HG03060 (cell line): ENCODE data around the gene SLC4A1AP.

Source experiments
- ATAC-seq: cut with Tn5 transposase; IDR thresholded peaks from one replicate; pipeline ENCODE4 v1.9.1; 2021; ENCODE audit warnings: low read depth, moderate number of reproducible peaks; ENCODE audit not compliant: unreplicated experiment

SLC4A1AP gene

DNA sequence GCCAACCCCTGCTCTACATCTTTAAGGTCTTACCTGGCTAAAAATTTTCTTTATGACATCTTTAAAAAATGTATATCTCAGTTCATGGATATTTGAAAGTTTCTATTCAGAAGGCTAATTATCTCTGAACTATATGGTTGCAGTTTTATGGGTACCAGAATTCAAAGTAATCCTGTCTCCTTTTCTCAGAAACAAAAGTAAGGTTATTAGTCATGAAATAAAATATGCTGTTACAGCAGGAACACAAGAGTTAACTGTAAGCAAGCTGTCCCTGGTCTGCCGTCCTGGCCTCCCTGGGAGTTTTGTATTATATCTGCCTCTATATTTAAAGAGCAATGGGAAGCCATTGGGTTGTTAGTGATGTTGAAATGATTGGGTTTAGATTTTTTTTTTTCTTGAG lies 34.0 kb downstream of the SLC4A1AP start:
- ATAC-seq = no peak

DNA sequence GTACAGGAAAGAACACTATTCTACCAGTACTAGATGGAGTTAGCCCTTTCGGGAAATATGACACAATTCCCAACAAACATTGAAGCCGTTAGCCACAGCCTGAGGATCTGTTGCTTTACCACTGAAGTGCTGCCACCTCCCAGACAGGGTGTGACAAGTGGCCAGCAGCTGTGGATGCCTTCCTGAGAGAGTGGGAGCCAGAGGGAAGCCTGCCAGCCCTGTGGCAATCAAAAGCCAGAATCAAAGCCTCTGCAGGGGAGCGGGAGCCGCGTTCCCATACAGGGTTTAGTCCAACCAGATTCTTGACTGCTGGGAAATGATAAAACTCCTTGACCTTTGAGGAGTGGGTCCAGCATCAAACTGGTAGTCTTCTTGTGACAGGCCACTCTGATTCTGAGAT lies 38.0 kb downstream of the SLC4A1AP start:
- ATAC-seq = no peak

DNA sequence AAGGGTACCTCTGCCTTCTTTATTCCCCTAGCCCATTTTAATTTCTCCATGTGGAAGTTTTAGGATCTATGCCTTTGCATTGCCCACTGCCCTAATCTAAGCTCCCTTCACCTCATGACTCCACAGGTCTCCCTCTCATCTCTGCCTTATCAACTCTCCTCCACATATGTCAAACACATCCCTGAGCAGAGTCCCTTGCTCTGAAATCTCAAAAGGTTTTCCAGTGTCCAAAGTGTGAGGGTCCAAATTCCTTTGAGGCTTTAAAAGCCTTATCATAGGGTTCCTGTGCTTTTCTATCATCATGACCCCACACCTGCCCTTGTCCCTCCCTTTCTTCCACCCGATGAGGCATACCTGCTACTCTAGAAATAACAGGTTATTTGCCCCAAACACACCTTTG lies 38.6 kb downstream of the SLC4A1AP start:
- no peak for ATAC-seq

DNA sequence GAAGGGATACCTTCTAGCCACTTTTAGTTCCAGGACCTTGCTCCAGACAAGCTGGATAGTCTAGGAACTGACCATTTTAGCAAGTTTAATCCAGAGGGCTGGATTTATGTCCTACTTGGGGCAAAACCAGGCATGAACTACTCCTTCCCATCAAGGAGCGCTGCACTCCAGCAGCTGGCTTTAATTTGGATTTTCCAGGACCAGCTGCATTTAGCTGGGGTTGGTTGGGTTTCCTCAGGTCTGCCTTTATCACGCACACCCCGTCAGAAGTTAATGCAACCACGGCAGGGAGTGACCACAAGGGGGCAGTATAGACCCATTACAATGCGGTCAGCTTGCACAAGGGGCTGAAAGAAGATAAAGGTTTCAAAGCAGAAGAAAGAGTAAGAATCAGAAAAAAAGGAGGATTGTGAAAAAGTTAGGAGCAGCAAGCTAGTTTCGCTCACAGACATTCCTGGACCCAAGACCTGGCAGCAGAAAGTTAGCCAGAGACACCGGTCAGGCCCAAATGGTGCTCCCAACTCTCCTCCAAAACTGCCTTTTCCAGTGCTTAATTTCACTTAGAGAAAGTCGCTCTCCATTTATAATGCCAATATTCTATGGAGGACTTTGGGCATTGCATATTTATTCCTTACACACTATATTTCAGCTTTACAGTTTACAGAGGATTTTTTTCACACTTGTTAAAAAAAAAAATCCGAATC lies 40.1 kb downstream of the SLC4A1AP start:
- no peak for ATAC-seq

DNA sequence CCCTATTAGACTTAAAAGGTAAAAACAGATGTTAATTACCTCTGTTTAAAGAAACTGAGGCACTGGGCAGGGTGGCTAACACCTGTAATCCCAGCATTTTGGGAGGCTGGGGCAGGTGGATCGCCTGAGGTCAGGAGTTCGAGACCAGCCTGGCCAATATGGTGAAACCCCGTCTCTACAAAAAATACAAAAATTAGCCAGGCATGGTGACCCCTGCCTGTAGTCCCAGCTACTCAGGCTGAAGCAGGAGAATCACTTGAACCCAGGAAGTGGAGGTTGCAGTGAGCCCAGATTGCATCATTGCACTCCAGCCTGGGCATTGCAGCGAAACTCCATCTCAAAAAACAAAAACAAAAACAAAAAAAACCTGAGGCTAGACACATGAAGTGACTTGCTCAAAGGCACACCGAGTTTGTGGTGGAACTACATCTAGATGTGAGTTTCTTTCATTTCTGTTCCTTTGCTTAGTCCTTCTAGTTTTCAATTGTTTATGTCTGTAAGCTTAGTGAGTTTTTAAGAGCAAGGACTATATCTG lies 40.7 kb downstream of the SLC4A1AP start:
- ATAC-seq = no peak

DNA sequence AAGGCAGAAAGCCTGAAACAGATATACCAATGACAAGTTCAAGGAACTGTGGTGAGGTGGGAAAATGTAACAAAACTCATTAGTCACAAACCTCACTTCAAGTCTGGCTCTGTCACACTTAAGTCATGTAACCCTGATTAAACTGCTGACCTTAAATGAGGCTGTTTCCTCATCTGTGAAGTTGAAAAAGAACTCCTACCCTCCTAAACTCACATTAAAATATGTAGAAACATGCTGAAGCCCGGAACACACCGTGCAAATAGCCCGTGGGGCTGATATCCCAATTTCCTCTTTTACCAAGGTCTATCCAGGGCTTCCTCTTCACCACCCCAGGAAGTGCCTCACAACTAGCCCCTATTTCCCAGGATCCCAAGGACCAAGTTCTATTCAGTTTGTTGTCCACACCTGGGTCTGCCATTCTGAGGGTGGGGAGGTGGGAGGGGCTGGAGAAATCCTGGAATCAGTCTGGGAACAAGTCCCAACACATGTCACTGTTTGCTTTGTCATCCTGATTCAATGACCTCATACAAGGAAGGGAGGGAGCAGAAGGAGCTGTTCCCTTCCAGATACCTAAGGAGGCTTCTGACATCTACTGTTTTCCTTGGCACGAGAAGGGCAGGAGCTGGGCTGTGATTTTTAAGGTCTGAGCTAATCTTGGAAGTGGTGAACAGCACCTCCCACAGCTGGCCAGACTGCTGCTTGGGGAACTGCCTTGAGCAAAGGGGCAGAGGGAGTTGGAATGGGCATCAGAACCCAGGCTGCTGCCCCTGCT lies 42.3 kb downstream of the SLC4A1AP start:
- no peak for ATAC-seq

DNA sequence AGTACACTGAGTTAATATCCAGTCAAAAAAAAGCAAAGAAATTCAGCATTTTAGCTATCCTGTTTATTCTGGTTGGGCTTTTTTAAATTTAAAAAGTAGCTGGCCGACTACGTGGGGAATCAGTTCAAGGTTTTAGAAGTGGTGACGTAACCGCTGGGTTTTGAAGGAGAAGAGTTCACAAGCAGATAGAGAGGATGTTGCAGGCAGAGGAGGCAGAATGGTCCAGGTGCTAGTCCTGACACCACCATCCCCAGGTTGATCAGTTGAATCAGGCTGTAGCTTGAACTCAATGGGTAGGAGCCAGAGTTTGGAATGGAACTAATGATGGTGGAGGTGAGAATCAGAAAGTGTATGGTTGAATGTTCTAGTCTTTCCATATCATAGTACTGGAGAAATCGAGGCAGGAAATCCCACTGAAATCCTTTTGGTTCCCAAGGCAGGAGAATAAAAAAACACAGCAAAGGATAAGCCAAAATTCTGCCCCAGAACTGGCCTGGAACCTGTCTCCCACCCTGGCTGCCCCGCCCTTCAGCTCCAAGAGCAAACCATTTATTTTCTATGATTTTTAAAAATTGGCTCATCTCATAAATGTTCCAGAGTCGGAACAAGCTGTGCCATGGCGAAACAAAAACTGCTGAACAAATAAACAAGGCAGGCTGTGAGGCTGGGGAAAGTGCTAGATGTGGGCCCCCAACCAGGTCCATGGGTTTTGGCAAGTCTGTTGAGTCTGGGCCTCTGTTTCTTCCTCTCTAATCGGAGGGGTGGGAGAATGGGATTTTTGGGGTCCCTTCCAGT lies 44.0 kb downstream of the SLC4A1AP start:
- no peak for ATAC-seq

DNA sequence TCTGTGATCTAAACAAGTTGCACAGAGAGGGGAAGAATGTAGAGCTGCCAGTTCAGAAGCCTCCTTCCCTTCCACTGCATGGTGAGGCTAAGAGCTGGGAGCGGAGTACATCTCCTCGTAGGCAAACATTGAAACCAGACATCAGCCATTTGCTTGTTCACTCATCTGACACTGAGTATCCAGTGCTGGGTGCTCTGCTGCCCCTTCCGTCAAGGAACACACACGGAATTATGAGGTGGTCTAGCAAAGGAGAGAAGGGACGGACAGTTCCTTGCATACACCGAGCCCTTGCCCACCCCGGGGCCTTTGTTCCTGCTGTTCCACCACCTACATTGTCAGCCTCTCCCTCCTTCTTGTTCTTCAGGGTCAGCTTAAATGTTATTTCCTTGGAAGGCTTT lies 44.6 kb downstream of the SLC4A1AP start:
- ATAC-seq = no peak

DNA sequence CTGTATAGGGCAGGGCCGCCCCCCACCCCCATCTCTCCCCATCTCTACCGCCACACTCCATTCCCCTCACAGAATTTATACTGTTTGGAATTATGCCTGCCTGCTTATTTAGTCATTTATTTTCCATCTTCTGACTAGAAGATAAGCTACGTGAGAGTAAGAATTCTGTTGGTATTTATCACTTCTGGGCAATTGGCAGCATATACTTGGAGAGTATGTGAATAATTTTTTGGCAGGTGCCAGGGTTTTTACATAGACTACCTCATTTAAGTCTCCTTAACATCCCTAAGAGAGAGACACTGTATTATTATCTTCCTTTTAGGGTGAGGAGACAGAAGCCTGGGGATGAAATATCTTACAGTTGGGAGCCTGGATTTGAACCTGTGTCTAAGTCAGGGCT lies 45.0 kb downstream of the SLC4A1AP start:
- no peak for ATAC-seq

DNA sequence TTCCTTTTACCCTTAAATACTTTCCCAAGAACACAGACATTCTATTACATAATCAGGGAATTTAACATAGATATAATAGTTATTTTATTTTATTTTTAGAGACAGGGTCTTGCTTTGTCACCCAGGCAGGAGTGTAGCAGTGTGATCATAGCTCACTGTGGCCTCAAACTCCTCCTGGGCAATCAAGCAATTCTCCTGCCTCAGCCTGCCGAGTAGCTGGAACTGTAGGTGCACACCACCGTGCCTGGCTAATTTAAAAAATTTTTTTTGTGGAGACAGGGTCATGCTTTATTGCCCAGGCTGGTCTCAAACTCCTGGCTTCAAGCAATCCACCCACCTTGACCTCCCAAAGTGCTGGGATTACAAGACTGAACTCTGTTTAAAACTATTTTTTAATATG lies 45.6 kb downstream of the SLC4A1AP start:
- ATAC-seq = no peak

DNA sequence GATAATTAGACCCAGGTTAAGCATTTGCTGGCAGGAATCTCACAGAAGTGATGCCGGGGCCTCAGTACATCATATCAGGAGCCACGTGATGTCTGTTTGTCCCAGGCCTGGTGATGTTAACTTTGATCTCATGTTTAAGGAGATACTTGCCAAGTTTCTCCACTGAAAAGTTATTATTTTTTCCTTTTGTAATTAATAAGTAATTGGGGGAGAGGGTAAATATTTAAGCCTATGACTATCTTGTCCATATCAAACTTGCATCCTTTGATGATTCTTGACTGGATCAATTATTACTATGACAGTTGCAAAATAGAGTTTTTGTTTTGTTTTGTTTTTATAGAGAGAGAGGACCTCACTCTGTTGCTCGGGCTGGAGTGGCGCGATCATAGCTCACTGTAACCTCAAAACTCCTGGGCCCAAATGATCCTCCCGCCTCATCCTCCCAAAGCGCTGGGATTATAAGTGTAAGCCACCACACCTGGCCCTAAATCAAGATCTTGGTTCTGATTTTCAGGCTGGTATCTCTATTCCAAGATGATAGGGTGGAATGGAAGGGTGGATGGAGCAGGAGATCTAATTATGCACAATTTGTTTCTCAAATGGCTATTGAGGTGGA lies 46.4 kb downstream of the SLC4A1AP start:
- no peak for ATAC-seq

DNA sequence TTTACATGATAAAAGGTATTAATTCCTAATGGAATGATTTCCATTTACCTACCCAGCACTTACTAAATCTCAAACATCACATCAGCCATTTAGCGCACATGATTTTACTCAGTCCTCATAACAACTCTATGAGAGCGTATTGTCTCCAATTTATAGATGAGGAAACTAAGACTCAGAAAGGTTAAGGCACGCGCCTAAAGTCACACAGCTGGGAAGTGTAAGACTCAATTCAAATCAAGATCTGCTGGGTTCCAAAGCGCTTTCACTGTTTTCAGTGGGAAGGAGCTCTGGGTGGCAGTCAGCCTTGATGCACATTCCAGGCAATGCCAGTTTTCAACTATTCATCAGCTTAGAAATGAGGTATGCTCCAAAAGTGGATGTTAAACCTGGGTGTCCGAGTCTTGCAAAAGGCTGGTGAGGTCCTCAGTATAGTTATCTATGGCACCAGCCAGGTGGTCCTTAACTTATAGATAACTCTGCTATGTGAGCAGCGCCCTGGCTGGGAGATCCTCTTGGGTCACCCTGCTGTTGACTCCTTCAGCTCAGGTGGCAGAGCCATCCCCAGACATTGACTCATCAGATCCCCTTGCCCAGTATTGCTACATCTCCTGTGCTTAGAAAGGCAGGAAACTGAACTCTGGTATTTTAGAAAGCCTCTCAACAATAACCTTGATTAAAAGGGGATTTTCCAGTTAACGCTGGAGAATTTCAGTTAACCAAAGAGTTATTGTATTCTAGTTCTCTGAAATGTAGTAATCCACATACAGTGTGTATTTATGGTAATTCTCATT lies 47.1 kb downstream of the SLC4A1AP start:
- no peak for ATAC-seq

DNA sequence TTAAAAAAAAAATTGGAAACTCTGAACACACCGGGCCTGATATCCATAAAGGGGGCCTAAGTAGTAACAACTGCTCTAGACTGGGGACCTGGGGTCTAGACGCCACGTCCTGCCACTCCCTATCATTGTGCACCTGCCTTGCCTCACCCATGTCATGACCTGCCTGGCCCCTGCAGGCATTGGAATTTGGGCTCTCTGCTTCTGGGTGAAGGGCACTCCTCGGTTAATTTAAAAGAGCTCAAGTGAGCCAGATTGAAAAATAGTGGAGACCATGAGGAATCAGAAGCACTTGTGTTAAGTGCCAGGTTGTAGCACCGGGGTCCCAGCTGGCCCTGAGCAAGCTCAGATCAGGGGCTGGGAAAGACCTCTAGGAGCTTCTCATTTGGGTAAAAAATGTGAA lies 48.1 kb downstream of the SLC4A1AP start:
- no peak for ATAC-seq

DNA sequence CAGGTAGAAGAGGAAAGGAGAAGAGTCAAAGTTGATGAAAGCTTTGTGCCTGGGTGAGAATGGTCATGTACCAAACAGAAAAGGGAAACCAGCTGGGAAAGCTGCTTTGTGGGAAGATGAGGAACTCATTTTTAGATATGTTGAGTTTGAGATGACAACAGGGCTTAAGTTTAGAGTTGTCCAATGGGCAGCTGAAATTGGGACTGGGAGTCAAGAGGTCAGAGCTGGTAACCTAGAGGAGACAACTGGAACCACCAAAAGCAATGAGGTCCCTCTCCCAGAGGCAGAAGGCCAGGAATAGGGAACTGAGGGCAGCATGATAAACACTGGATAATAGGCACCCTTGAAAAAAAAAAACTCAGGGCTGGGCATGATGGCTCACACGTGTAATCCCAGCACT lies 48.8 kb downstream of the SLC4A1AP start:
- no peak for ATAC-seq

DNA sequence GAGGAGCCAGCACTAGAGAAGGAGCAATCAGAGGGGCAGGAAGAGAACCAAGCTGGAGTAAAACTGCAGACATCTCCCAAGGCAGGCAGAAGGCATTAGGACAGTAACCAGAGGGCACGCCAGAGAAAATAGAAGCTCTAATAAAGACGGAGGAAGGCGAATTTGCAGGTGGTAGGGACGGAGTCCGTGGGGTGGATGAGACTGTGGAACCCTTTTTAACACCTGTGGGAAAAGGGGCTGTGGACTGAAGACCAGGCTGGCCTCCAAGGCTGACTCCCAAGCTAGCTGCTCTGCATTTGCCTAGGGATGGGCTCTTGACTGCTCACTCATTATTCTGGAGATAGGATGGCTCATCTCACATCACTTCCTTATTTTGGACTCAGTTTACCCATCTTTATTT lies 49.5 kb downstream of the SLC4A1AP start:
- ATAC-seq = no peak

DNA sequence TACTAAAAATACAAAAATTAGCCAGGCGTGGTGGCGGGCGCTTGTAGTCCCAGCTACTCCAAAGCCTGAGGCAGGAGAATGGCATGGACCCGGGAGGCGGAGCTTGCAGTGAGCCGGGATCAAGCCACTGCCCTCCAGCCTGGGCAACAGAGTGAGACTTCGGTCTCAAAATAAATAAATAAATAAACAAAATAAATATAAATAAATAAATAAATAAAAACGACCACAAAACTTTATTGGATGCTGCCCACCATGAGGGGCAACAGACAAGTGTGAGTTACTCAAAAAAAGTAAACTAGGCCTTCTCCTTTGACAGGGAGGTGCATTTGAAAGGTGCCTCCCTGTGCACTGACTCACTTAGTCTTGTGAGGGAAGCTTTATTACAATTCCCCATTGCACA lies 50.4 kb downstream of the SLC4A1AP start:
- no peak for ATAC-seq

DNA sequence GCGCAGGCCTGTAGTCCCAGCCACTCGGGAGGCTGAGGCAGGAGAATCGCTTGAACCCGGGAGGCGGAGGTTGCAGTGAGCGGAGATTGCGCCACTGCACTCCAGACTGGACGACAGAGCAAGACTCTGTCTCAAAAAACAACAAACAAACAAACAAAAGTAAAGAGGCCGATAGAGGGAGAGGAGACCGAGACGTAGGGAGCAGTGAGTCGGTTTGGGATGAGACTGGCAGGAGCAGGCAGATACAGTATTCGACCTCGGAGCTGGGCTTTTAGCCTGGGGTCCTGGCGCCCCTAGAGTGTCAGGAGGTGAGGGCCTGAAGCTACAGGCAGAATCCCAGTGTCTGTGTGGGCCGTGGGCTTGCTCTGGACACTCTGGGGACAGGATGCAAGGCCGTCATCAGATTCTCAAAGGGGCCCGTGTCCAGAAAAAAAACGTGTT lies 51.2 kb downstream of the SLC4A1AP start:
- no peak for ATAC-seq

DNA sequence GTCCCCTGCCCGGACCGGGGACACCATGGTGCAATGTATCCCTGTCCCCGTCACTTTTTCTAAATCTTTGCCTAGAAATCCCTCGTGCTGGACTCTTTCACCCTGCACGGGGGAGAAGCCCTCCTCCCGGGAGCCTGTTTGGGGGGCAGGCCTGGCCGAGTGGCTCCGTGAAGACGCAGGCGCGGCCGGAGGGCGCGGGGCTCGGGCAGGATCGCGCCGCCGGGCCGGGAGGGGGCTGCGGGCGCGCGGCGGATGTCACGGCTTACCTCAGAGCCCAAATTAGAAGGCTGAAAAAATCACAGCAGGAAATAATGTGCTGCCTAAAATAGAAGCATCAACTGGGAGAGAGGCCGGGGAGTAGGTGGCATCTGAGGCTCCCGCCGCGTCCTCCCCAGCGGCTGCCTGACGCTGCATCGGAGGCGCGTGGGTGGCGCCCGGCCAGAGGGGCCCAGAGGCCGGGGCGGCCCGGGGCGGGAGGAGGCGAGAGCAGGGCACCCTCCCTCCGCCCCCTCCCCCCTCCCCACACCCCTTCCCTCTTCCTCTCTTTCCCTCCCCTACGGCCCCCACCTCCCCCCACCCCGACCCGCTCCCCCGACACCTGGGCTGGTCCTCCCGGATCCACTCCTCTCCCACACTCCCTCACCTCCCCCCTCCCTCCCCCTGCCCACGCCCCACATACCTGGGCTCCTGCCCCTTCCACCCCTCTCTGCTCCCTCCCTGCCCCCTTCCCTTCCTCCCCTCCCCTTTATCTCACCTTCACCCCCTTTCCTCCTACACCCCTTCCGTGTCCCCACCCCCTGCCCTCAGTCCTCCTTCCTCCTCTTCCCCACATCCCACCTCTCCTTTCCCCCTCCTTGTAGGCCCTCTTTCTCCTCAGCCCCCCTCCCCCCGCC lies 51.9 kb downstream of the SLC4A1AP start:
- ATAC-seq = no peak
